HS-27A (cell line): ENCODE results near the gene COL10A1.

Experiments used
- DNase-seq: peaks from one replicate; pipeline ENCODE4 v3.0.0-alpha.2; 2012; ENCODE audit warnings: low read depth, missing footprints

The COL10A1 gene

DNA sequence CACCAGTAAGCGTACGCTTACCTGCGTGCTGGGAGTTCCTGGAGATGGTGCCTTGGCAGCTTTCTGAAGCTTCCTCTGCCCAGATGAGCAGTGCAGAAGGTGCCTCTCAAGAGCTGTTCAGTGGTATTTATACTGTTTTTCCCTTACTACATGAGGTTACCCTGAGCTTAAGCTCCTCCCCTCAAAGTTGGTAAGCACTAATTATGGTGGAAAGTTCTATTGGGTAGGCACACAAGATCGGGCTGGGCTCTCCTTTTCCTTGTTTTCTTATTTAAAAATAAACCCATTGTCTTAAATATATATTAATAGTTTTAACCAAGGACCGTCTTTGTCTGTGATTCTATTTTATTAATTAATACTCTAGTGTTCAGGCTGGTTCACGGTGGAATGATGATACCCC, at the start of gene COL10A1:
COL10A1 (minus strand) TSS at position 101 of the 400 bp plus-strand sequence. CDS start 640 bp downstream, outside the sequence.
- no peak for DNase-seq

DNA sequence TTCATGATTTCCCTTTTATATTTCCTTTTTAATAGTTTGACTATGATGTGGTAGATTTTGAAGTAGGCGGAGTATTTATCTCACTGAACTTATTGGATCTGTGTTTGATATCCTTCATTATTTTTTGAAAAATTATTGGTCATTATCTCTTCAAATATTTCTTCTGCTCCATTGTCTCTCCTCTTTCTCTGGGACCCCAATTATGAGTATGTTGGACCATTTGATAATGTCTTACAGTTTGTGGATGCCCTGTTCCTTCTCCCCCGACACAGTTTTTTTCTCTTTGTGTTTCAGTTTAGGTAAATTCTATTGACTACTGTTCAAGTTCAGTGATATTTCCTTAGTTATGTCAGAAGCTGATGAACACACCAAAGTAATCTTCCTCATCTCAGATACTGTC, 49.4 kb upstream of the COL10A1 start:
- no peak for DNase-seq

DNA sequence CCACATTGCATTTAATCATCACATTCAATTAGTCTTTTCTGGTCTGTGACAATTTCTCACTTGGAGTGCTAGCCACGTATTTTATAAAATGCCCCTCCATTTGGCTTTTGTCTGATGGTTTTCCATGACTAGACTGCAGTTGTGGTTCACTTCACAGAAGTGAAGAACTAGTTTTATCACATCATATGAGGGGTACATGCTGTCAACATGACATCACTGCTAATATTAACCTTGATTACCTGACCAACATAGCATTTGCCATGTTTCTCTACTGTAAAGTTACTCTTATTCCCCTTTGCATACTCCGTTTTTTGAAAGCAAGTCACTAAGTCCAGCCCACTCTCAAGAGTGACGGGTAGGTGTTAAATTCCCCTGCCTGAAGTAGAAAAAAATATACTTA, 48.0 kb upstream of the COL10A1 start:
- no peak for DNase-seq

DNA sequence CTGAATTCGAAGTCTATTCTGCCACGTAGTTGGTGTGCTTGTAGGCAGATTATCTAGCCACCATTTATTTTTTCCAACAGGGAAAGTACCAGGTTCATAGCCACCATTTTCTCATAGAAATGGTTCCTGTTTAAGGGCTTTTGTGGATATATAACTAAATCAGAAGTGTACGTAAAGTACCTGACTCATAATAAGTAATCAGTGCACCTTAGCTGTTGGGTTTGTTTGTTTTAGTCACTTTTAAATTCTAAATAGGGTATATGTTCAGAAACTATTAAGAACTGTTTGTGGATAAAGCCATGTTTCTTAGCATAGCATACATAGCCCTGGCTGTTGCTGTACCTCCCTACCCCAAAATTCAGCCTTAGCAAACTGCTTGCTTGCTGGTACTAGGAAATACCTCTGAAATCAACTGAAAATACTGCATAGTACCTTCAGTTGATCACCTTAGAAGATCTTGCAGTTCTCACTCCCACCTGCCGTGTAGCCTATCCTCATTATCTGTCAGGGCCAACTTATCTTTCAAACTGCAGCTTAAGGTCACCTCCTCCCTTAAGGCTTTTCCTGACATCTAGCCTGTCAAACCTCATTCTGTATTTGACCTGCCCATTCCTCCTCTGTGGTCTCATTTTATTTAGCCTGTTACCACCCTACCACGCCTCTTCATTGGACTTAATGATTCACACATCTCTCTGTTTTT, 44.6 kb upstream of the COL10A1 start:
- no peak for DNase-seq

DNA sequence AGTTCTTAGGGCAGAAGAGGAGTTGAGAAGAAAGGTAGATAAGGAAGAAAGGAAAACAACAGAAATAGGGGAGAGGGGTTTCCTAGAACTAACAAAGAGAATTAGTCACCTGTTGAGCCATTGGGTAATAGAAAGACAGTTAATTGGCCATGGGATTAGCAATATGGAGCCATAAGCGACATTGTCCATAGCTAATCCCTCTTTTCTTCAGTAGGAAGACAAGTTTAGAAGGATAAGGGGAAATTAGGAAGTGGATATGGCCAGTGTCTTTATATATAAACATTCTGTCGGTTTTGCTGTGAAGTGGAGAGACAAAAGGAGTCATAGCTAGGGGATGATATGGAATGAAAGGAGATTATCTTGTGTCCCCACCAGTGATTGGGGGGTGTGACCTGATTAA, 43.9 kb upstream of the COL10A1 start:
- no peak for DNase-seq

DNA sequence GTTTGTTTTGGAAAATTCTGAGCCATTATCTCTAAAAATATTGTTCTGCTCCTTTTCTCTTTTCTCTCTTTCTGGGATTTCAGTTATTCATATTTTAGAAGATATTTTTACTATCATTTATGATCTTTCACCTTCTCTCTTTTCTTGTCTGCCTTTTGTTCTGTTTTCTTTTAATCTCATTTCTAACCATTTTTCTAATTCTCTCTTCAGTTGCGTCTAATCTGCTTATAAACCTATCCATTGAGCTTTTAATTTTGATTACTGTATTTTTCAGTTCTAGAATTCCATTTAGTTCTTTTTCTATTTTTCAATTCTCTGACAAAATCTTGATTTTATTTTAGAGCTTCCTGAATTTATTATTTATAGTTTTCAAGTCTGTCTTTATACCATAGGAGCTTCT, 42.2 kb upstream of the COL10A1 start:
- DNase-seq, result no peak

DNA sequence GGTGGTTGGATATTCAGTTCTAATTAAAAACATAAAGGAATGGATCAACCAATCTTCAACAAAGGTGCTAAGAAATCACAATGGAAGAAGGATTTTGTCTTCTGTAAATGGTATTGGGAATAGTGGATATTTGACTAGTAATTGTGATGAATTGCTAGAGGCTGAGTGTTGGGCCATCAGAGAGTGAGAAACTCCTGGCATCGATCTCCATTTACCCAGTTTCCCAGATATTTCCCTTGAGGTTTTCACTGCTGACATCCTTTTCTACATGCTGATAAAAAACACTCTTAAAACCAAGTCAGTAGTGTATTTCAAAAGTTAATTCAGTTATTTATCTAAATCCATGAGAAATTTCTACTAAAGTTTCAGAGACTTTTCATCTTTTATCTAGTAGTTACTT, 40.4 kb upstream of the COL10A1 start:
- no peak for DNase-seq

DNA sequence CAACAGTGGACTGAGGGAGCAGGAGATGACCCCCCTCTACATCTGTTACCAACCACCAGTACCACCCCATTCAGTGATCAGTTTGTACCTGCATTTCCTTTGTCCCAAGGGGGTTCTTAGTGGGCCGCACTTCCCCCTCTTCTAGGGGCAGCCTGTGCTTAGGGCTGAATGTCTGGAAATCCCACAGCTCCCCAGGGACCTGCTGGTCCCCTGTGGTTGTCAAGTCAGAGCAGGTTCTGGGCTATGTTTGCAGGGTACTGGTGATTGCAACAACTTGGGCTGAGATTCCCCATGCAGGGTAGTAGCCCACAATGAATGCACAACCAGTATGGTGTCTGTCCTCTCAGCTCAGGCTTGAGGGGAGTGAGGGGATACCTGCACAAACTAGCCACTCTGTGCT, 39.7 kb upstream of the COL10A1 start:
- DNase-seq, result no peak

DNA sequence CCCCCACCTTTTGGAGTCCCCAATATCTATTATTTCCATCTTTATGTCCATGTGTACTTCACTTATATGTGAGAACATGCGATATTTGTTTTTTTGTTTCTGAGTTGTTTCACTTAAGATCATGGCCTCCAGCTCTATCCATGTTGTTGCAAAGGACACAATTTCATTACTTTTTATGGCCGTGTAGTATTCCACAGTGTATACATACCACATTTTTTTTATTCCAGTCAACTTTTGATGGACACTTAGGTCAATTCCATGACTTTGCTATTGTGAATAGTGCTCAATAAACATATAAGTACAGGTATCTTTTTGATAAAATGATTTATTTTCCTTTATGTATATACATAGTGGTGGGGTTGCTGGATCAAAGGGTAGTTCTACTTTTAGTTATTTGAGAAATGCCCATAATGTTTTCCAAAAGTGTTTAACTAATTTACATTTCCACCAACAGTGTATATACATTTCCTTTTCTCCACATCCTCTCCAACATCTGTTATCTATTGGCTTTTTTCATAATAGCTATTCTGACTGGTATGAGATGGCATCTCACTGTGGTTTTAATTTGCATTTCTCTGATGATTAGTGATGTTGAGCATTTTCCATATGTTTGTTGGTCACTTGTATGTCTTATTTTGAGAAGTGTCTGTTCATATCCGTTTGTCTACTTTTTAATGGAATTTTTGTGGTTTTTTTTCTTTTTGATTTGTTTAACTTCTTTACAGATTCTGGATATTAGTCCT, 34.0 kb upstream of the COL10A1 start:
- no peak for DNase-seq

DNA sequence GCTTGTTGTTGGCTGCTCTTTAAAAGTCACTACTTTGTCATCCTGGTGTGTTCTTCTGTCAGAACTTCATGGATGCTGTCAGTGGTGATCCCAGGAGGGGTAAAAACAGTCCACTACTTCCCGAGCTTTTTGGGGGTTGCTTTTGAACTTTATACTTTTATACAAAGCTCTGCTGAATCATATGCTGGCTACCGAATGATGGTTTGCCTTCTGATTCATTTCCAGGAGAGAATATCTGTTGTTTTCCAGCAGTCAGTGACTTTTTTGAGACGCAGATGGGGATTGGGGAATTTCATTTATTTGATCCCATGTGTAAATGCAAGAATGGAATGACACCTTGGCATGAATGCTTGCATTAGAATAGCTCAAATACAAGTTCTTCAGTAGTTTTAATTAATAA, 32.7 kb upstream of the COL10A1 start:
- no peak for DNase-seq

DNA sequence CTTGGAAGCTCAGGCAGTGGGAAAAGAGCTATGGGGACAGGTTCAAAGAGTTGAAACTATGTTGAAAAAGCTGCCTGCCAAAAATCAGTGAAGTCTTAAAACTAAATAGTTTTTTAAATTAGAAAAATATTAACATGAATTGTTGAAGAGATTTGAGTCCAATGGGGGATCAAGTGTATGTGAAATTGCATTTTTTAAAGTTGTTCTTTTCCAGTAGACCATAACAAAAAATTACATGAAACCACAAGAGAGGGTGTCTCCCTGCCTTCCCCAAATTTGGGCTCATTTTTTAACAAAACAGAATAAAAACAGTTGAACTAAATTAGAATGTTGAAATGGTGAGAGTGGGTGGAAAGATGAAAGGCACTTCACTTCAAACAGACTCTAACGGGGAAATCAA, 31.5 kb upstream of the COL10A1 start:
- no peak for DNase-seq

DNA sequence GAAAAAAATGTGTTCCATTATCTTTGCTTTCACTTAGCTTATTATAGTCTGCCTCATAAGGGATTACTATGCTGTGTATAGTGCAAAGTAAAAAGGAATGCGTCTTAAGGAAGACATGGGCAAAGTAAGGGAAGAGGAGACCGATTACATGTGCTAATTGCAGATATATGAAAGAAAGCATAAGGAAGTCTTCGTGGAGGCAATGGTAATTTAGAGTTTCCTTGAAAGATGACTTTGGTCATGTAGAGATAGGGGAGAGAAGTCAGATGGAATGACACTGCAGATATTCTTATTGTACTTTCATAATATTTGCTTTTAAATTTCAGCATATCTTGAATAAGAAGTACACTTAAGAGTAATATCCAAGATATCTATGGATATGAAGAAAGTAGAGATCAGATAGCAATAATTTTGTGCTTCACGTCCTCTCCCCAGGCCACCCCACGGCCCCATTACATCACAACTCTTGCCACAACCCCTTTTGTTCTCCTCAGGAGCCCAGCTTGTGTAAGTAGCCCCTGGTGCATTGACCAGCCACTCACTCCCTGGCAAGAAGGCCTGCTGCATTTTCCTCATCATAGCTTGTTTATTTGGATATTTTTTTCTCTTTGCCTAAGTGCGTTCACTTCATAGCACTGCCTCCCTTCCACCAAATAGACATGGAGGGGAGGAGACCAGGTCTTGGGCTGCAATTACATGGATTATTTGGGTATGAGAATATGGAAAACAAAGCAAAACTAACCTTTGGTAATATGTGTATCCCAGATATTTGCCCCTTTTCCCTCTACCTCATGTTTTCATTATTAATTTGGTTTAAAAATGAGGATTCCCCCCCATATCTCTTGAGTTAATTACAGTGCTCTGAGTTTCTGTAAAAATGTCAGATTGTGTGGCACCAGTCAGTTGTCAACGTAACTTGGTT, 30.7 kb upstream of the COL10A1 start:
- DNase-seq, result no peak

DNA sequence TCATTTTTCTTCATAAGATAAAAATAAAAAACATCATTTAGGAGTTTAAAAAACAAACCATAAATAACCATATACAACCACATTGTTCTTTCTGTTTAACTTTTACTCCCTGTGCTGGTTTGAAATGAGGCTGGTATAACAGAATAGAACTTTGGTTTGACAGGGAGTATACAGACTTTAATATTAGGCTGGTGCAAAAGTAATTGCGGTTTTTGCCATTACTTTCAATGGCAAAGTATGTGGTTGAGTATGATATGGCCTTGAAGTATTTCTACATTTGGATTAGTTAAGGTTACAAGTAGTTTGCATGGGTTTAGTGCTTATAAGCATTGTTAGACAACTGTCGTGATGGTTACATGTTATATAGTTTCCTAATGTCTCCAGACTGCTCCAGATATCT, 29.0 kb upstream of the COL10A1 start:
- DNase-seq, result no peak

DNA sequence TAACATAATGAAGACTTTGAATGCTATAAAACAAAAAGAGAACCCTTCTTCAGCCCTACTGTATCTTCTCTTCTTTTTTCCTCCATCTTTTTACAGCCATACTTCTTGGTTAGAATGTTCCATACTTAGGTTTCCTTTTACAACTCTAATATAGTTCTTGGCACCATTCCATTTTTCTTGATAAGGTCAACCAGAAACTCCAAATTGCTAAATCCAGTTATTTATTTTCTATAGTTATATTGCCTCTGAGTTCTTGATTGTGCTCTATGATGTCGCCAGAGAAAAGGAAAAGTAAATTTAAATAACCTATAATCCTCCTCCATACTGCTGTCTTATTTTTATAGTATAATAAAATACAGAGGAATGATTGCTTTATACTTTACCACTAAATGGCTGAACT, 26.7 kb upstream of the COL10A1 start:
- no peak for DNase-seq

DNA sequence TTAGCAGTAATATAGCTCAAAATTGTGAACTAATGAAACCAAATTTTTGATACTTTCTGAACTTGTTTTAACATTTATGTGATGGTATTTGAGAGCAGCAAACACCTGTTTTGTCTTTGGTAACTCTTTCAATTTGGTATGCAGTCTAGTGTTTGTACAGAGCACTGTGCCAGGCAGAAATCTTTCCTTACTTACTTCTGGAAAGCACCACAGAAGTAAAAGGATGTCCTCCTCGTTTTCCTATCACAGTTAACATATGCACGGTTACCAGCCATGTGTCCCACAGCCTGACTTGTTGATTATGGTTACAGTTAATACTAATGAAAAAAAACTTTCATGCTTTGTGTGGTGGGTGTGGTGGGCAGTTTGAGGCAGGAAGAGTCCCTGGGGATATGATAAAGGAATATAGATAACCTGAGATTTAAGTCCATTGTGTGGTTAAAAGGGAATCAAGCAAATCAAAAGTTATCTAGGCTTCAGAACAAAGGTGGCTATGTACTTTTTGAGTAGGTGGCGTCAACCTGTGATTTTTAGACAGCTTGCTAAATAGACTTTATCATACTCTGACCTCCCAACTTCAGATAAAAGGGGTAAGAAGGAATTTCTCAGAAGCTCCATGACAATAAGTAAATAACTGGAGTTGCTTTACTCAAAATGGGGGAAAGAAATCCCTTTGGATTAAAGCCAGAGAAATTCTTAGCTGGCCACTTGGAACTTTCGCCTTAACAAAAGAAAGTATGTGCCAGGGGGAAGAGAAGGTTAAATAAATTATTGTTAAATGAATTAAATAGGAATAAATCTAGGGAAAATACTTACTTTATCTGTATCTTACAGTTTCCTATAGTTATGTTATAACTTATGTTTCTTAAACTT, 20.1 kb upstream of the COL10A1 start:
- DNase-seq, result no peak

DNA sequence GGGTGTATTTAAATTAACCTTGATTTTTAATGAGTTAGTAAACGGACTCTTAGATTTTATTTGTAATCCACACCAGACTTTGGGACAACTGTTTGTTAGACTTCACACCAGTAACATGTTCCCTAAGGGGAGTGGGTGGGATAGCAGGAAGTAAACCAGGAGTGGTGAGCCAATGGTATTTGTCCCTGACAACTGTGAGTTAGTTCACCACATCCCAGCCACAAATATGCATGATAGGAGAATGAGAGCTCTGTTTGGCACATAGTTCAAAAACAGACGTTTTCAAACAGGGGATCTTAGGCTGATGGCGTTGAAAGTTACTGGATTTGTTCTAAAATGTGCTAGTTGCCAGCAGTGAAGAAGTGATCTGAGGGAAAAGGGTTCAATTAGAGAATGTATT, 18.7 kb upstream of the COL10A1 start:
- DNase-seq, result peak; percentile 60

DNA sequence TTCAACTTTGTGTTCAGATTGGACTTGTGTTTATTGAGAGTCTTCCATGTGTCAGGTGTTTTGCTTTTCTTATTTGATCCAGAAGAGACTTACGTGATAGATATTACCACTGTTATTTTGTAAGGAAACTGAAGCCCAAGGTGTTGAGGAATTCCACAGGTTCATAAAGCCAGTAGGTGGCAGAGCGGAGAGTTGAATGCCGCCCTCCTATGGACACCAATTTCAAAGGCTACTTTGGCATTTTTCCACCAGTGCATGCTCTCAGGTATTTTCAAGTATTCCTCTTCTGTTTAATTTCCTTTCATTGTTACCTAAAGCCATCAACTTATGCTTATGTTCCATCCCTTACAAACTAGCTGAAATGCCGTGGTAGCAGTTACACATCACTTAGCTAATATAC, 14.0 kb upstream of the COL10A1 start:
- no peak for DNase-seq

DNA sequence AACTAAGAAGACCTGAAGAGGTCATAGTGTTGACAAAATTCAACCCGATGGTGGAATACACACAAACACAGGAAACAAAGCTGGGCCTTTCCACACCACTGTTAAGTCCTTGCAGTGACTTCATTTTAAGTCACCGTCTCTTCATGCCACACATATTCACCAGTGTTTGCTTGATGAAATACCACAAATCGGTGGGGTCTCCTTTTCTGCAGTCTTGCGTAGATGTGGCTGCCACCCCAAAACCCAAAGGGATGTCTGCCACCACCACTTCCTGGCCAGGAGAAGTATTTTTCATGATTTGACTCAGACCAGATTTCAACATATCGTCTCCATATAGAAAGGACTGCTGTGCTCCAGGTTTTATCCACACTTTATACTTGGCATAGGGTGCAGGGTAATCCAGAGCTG, 11.0 kb upstream of the COL10A1 start:
- DNase-seq, result no peak

DNA sequence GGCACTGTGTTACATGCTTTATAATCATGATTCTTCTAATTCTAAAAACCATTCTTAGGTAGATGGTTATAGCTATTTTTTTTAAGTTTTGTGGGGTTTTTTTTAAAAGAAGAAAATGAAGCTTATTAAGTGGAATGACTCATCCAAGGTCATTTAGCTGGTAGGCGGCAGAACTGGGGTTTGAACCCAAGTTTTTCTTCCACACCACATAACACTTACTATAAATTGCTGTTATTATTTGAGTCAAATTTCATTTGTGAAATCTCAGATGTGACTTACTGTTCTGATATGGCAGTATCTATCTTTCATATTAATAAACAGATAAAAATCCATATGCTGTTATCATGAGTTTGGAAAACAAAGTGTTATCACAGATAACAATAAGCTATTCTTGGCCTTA, 10.4 kb upstream of the COL10A1 start:
- no peak for DNase-seq

DNA sequence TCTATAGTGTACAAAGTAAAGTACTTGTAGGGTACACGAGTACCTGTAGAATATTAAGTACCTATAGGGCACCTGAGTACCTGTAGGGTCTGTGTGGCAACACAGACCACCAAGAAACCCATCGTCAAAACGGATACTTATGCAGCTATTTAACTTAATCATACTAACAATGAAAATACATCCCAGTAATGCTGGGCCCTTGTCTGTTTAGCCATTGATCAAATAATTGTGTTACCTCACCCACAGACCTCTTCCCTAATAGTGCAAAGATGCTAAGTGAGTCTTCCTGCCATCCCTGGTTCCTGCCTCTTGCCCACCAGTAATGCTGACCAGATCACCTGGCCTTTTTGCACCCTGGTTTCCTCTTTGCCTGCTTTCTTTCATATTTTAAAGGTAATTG, 7.5 kb upstream of the COL10A1 start:
- DNase-seq, result no peak

DNA sequence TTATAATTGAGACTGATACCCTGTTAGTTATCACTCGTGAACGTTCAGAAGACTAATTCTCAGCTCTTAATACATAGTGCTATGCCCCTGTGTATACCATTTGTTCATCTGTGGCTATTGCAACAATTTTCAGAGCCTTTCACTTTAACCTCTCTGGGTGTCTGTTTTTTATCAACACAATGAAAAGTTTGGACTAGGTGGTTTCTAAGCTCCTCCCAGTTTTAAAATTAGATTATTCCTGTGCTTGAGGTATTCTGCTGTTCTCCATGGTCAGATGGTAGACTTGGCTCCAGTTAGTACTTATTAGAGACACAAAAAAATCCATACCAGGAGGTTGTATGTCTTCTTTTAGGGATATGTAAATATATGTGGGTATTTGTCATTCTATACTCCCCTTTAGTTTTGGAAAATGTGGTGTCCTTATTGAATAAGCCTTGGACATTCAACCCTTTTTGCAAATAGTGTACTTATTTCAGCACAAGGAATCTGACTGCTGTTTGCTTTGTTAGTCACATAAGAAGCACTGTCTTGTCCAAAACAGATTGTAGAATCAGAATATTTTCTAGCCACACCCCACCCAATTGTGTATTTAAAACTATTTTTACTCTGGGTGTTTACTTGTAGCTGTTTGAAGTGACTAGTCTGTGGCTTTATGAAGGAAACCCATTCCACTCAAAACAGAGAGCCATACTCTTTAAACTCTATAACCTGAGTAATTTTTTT, 2.0 kb upstream of the COL10A1 start:
- DNase-seq, result no peak
